Lung (tissue), 12 donors: ENCODE results near the gene ADAMTS20. TPM values are rescaled to one million over a fixed set of nuclear protein-coding genes. Genes with fewer than 3 reads are reported as not detected.

ENCODE experiments used
- ATAC-seq: fragments of 200-7000 bp; cut with Tn5 transposase; one replicate; pipeline ENCODE4 v1.9.1; 2020; ENCODE audit warnings: moderate number of reproducible peaks; ENCODE audit not compliant: insufficient read depth, low FRiP score
- DNase-seq, 3 donors: peaks; one replicate each; pipeline ENCODE4 v3.0.0-alpha.2; 2013 to 2017
- H3K27ac ChIP-seq, 2 donors: one replicate each; pipeline ENCODE4 v1.5.1; 2013; ENCODE audit warnings: mild to moderate bottlenecking in 2 of 2, moderate library complexity in 2 of 2, control low read depth in 1 of 2, inconsistent platforms in 1 of 2, low read depth in 1 of 2, low read length in 1 of 2
- H3K27me3 ChIP-seq, 3 donors: one replicate each; pipeline ENCODE4 v1.5.1; 2013; ENCODE audit warnings: low read length in 2 of 3; ENCODE audit not compliant: control insufficient read depth in 3 of 3, insufficient read depth in 3 of 3
- H3K36me3 ChIP-seq, 4 donors: one replicate each; pipeline ENCODE4 v1.5.1; 2013; ENCODE audit warnings: low read length in 4 of 4, mild to moderate bottlenecking in 1 of 4, moderate library complexity in 1 of 4; ENCODE audit not compliant: control insufficient read depth in 4 of 4, insufficient read depth in 4 of 4
- H3K4me1 ChIP-seq, 5 donors: one replicate each; pipeline ENCODE4 v1.5.1; 2013; ENCODE audit warnings: low read length in 5 of 5, mild to moderate bottlenecking in 2 of 5, moderate library complexity in 1 of 5; ENCODE audit not compliant: control insufficient read depth in 5 of 5, insufficient read depth in 5 of 5
- H3K4me3 ChIP-seq: one replicate; pipeline ENCODE4 v1.5.1; 2013; ENCODE audit warnings: mild to moderate bottlenecking, control low read depth, moderate library complexity
- H3K9ac ChIP-seq, 2 donors: one replicate each; pipeline ENCODE4 v1.5.1; 2013; ENCODE audit warnings: low read length in 2 of 2, control low read depth in 1 of 2; ENCODE audit not compliant: insufficient read depth in 1 of 2
- H3K9me3 ChIP-seq, 4 donors: one replicate each; pipeline ENCODE4 v1.5.1; 2013; ENCODE audit warnings: low read length in 3 of 4, mild to moderate bottlenecking in 1 of 4, moderate library complexity in 1 of 4; ENCODE audit not compliant: control insufficient read depth in 4 of 4, insufficient read depth in 3 of 4
- CTCF ChIP-seq: IDR thresholded peaks from 2 replicates; pipeline ENCODE4 v1.5.1; 2012; ENCODE audit warnings: mild to moderate bottlenecking; ENCODE audit errors: control extremely low read depth, extremely low read depth
- WGBS, 2 donors: extraction: QIAGEN DNeasy Blood & Tissue Kit; methylation state at CpG; one replicate each; pipeline ENCODE4 v1.1.7; 2013; 5-methylcytosine and 5-hydroxymethylcytosine counted together
- polyA plus RNA-seq, 2 donors: library from polyadenylated mRNA; stranded (reverse); fragments of 200-250 nt; gene quantifications; one replicate each; pipeline ENCODE4 v1.2.1, GENCODE V29; 2013
- total RNA-seq, 2 donors: library from RNA; depleted of rRNA in 1 of 2; stranded (reverse); fragments of >200 nt in 1 of 2; gene quantifications; one replicate each; pipeline ENCODE4 v1.2.1, GENCODE V29; 2014 to 2021
- donor health status: control.
- donor health status: control.
- donor health status: Bipolar disorder and iron deficiency.
- donor health status: healthy.
- donor health status: DM: yes; HTN: yes; CAD: no.

Gene ADAMTS20
- total and polyA plus RNA-seq, 4 donors: not detected

DNA sequence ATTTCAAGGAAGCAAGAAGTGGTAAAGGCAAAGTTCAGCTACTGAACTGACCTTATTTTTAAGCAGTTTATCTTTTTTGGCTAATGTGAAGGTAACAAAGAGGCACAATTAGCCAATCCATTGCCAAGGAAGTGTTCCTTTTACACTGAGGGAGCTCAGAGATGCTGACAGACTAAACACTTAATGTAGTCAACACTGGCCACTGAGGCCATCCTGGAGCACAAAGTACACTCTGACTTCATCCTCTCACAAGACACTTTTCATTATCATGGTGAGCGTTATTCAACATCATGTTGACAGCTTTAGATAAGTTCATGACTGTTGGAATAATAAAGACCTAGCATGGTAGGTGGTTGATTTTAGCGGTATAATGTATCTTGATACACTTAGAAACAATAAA, 89.9 kb downstream of the ADAMTS20 start:
- TF ChIP-seq CTCF: no peak
- no peak for ATAC-seq
- 56 to 84% methylated on average over 2 of the region's 2 CpGs for WGBS, 2 donors
- Histone ChIP-seq H3K27ac (no peak overlapping the region), H3K4me1 (no peaks in the 10 kb centered on the region), H3K9me3 (peaks cover 0 to 3% (median 0%) of the 10 kb centered on the region in 4 donors), H3K27me3 (no peaks in the 10 kb centered on the region), H3K9ac (no peak overlapping the region), H3K36me3 (no peaks in the 10 kb centered on the region), H3K4me3 (no peak overlapping the region)
- no peak for DNase-seq

DNA sequence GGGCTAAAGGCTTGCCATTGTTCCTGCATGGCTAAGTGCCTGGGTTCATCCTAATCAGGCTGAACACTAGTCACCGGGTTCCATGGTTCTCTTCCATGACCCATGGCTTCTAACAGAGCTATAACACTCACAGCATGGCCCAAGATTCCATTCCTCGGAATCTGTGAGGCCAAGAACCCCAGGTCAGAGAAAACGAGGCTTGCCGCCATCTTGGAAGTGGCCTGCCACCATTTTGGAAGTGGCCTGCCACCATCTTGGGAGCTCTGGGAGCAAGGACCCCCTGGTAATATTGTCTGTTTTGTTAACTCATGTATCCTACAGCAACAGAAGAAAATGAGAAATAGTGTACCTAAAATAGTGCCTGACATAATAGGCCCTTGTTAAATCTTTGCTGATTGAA, 92.7 kb downstream of the ADAMTS20 start:
- Histone ChIP-seq H3K4me3 (no peak overlapping the region), H3K9ac (no peak overlapping the region), H3K27ac (no peak overlapping the region), H3K36me3 (no peaks in the 10 kb centered on the region), H3K27me3 (no peaks in the 10 kb centered on the region), H3K9me3 (peaks cover 0 to 8% (median 2%) of the 10 kb centered on the region in 4 donors), H3K4me1 (no peaks in the 10 kb centered on the region)
- WGBS, 2 donors: 87 to 89% methylated on average over 4 of the region's 4 CpGs
- ATAC-seq: no peak
- DNase-seq: no peak
- no peak for TF ChIP-seq CTCF

GRCh38 chr12:43453761-43454160, 98.2 kb downstream of the ADAMTS20 start:
- ATAC-seq: no peak
- TF ChIP-seq CTCF: no peak
- WGBS, 2 donors: 71 to 87% methylated on average over 8 of the region's 8 CpGs

GRCh38 chr12:43444940-43445564, 107.0 kb downstream of the ADAMTS20 start:
- peak; percentile 19 for TF ChIP-seq CTCF
- DNase-seq: peak; percentile 31 to 56 (median 42)
- H3K27me3 ChIP-seq: no peaks in the 10 kb centered on the region
- no peaks in the 10 kb centered on the region for H3K4me1 ChIP-seq
- no peaks in the 10 kb centered on the region for H3K9me3 ChIP-seq
- no peak overlapping the region for H3K4me3 ChIP-seq
- no peak overlapping the region for H3K27ac ChIP-seq
- no peaks in the 10 kb centered on the region for H3K36me3 ChIP-seq
- ATAC-seq: no peak
- no peak overlapping the region for H3K9ac ChIP-seq
- WGBS, 2 donors: 62 to 71% methylated on average over 3 of the region's 3 CpGs

More at GRCh38 chr12:43453761-43454160, 98.2 kb downstream of the ADAMTS20 start:
- Histone ChIP-seq H3K9me3 (peaks cover 0 to 8% (median 0%) of the 10 kb centered on the region in 4 donors), H3K27me3 (no peaks in the 10 kb centered on the region), H3K4me1 (no peaks in the 10 kb centered on the region), H3K9ac (no peak overlapping the region), H3K27ac (no peak overlapping the region), H3K4me3 (no peak overlapping the region), H3K36me3 (no peaks in the 10 kb centered on the region)
- DNase-seq: no peak
